GM18951 (cell line): ENCODE results near the gene IGF2BP1.

Source experiments
- POLR2A ChIP-seq: IDR thresholded peaks from 4 replicates; pipeline ENCODE4 v1.6.1; 2011; ENCODE audit warnings: mild to moderate bottlenecking; ENCODE audit not compliant: insufficient read length, insufficient read depth; ENCODE audit errors: extremely low read depth
- in situ Hi-C: fragments of 300-500 bp; cut with MboI; formaldehyde crosslinking; loops from one replicate; pipeline ENCODE4 v1.12.0; 2022; ENCODE audit warnings: low sequenced_read_pairs, mixed read lengths, inconsistent platforms; ENCODE audit not compliant: unreplicated experiment

The IGF2BP1 gene

GRCh38 chr17:49041527-49041926, 44.3 kb downstream of the IGF2BP1 start:
- TF ChIP-seq POLR2A, result no peak
- in situ Hi-C loops, result no loop called here

GRCh38 chr17:49045376-49045775, 48.2 kb downstream of the IGF2BP1 start:
- in situ Hi-C loops, result no loop called here

DNA sequence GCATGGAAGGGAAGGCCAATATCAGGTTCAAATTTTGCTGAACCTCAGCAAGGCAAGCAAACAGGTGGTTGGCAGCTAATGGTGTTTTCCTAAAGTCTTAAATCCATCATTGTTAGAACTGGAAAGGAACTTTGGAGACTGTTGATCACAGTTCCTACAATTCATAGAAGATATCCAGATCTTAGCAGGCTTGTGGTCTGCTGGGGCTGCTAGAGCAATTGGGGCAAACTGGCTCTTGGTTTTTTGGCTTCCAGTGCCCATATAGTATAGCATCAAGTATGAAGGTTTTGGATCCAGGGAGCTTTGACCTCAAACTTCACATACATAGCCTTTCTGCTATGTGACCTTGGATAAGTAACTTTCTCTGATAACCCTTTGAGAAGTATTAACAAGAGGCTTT, 49.7 kb downstream of the IGF2BP1 start:
- TF ChIP-seq POLR2A, result no peak
- in situ Hi-C loops, result no loop called here

More at GRCh38 chr17:49045376-49045775, 48.2 kb downstream of the IGF2BP1 start:
- TF ChIP-seq POLR2A, result no peak

GRCh38 chr17:49049265-49049664, 52.1 kb downstream of the IGF2BP1 start:
- TF ChIP-seq POLR2A, result no peak
- in situ Hi-C loops, result no loop called here

- in situ Hi-C loops, result no loop called here
- TF ChIP-seq POLR2A, result no peak
Measured at GRCh38 chr17:49050611-49051010, 53.4 kb downstream of the IGF2BP1 start.

DNA sequence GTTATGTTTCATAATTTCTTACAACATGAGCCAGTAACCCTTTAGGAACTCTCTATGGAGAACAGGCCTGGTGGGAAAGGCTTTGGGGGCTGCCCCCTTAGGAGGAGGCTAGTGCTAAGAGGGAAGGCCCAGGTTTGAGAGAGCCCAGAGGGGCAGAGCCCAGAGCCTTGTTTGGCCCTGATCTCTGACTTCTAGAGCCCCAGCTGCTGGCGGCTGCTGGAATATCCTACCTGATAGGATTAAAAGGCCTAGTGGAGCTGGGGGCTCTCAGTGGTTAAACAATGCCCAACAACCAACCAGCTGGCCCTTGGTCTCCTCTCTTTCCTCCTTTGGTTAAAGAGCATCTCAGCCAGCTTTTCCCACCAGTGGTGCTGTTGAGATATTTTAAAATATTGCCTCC, 54.1 kb downstream of the IGF2BP1 start:
- TF ChIP-seq POLR2A, result no peak
- in situ Hi-C loops, result no loop called here

GRCh38 chr17:49053171-49053829, 56.1 kb downstream of the IGF2BP1 start:
- no peak for TF ChIP-seq POLR2A
- in situ Hi-C loops, result no loop called here

GRCh38 chr17:49054342-49055092, 57.3 kb downstream of the IGF2BP1 start:
- in situ Hi-C loops, result no loop called here

GRCh38 chr17:49055181-49055927, 58.2 kb downstream of the IGF2BP1 start:
- in situ Hi-C loops, result no loop called here
- TF ChIP-seq POLR2A, result no peak

More at GRCh38 chr17:49054342-49055092, 57.3 kb downstream of the IGF2BP1 start:
- TF ChIP-seq POLR2A, result no peak

GRCh38 chr17:49061524-49061943, 64.3 kb downstream of the IGF2BP1 start:
- TF ChIP-seq POLR2A, result no peak

GRCh38 chr17:49063652-49064051, 66.5 kb downstream of the IGF2BP1 start:
- in situ Hi-C loops, result no loop called here
- no peak for TF ChIP-seq POLR2A

More at GRCh38 chr17:49061524-49061943, 64.3 kb downstream of the IGF2BP1 start:
- in situ Hi-C loops, result no loop called here

DNA sequence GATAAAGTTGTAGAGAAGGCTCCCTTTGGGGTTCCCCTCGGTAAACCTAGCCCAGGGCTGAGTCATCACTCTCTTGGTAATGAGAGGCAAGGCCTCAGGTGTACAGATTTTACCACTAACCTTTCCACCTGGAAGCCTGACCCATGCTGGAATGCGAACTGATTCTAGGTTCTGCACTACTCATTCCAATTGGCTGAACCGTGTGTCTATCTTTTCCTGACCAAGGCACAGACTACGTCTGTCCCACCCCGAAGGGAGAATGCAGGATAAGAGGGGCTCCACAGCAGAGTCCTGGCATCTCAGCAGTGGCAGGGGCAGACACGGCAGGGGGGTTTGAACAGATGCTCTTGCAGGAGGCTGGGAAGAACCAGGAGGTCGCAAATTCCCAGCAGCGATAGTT, 70.0 kb downstream of the IGF2BP1 start:
- in situ Hi-C loops, result no loop called here
- no peak for TF ChIP-seq POLR2A

DNA sequence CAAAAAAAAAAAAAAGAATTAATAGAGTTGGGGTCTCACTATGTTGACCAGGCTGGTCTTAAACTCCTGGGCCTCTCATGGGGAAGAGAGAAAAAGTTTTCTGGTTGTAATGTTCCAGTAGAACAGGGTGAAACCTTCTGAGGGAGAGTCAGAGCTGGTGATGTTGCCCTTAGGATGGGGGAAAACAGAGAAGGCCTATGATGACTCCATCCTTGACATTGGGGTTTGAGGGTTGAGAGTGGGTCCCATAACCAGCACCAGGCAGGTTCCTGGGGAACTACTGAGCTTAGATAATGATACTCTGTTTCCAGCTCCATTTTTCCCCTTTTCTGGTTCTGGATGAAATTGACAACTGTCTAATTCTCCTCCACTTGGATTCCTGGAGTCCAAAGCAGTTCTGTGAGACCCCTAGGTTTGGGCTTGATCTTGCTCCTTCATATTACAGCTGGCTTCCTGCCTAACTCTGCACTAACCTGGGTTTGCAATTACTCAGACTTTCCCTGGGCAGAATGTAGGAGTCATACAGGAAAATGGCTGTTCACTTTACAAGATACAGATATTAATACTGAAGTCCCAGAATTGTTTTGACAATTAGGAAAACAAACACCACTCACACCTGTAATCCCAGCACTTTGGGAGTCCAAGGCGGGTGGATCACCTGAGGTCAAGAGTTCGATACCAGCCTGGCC, 72.5 kb downstream of the IGF2BP1 start:
- in situ Hi-C loops, result no loop called here
- TF ChIP-seq POLR2A, result no peak
